ENCODE measurements around the gene FN1.
"Not testable (repeated sequence)": the region's sequence is repeated elsewhere in the genome, so short reads cannot be mapped to it uniquely, and the experiment has no call there.

Gene FN1

GRCh38 chr2:215361876-215362561, 73.8 kb downstream of the FN1 start:
- no peaks in the 10 kb centered on the region for H3K9me3 Mint-ChIP-seq
- H3K27me3 Mint-ChIP-seq: no peaks in the 10 kb centered on the region
- H3K36me3 Mint-ChIP-seq: peaks cover 23% of the 10 kb centered on the region
- H3K4me3 Mint-ChIP-seq: no peak overlapping the region
- no peaks in the 10 kb centered on the region for H3K4me1 Mint-ChIP-seq
- H3K27ac Mint-ChIP-seq: no peak overlapping the region

- H3K4me3 Mint-ChIP-seq: no peak overlapping the region
- no peak overlapping the region for H3K27ac Mint-ChIP-seq
- H3K27me3 Mint-ChIP-seq: no peaks in the 10 kb centered on the region
Observed at GRCh38 chr2:215361211-215361875, 74.5 kb downstream of the FN1 start.

GRCh38 chr2:215360596-215360995, 75.3 kb downstream of the FN1 start:
- no peaks in the 10 kb centered on the region for H3K9me3 Mint-ChIP-seq
- peaks cover 30% of the 10 kb centered on the region for H3K36me3 Mint-ChIP-seq
- no peaks in the 10 kb centered on the region for H3K4me1 Mint-ChIP-seq

More at GRCh38 chr2:215361211-215361875, 74.5 kb downstream of the FN1 start:
- Mint-ChIP-seq H3K36me3 (peaks cover 30% of the 10 kb centered on the region), H3K4me1 (no peaks in the 10 kb centered on the region), H3K9me3 (no peaks in the 10 kb centered on the region)

GRCh38 chr2:215360059-215360458, 75.8 kb downstream of the FN1 start:
- not testable (repeated sequence) for H3K9me3 Mint-ChIP-seq, H3K27ac Mint-ChIP-seq, H3K4me3 Mint-ChIP-seq, H3K27me3 Mint-ChIP-seq, H3K4me1 Mint-ChIP-seq
- peaks cover 31% of the 10 kb centered on the region for H3K36me3 Mint-ChIP-seq

More at GRCh38 chr2:215360596-215360995, 75.3 kb downstream of the FN1 start:
- H3K27ac Mint-ChIP-seq: no peak overlapping the region
- H3K27me3 Mint-ChIP-seq: no peaks in the 10 kb centered on the region
- no peak overlapping the region for H3K4me3 Mint-ChIP-seq

- Mint-ChIP-seq H3K27ac (no peak overlapping the region), H3K9me3 (no peaks in the 10 kb centered on the region), H3K27me3 (no peaks in the 10 kb centered on the region), H3K4me3 (no peak overlapping the region), H3K36me3 (peaks cover 32% of the 10 kb centered on the region), H3K4me1 (no peaks in the 10 kb centered on the region)
Observed at GRCh38 chr2:215359576-215359922, 76.3 kb downstream of the FN1 start.

- Mint-ChIP-seq H3K36me3 (peaks cover 33% of the 10 kb centered on the region), H3K9me3 (no peaks in the 10 kb centered on the region), H3K27me3 (no peaks in the 10 kb centered on the region), H3K27ac (no peak overlapping the region), H3K4me3 (no peak overlapping the region), H3K4me1 (no peaks in the 10 kb centered on the region)
Observed at GRCh38 chr2:215358891-215359575, 76.8 kb downstream of the FN1 start.

GRCh38 chr2:215358312-215358845, 77.5 kb downstream of the FN1 start:
- no peaks in the 10 kb centered on the region for H3K9me3 Mint-ChIP-seq
- H3K4me3 Mint-ChIP-seq: no peak overlapping the region
- H3K27ac Mint-ChIP-seq: no peak overlapping the region
- no peaks in the 10 kb centered on the region for H3K4me1 Mint-ChIP-seq
- no peaks in the 10 kb centered on the region for H3K27me3 Mint-ChIP-seq
- H3K36me3 Mint-ChIP-seq: peaks cover 30% of the 10 kb centered on the region

GRCh38 chr2:215357660-215358059, 78.2 kb downstream of the FN1 start:
- Mint-ChIP-seq H3K27me3 (no peaks in the 10 kb centered on the region), H3K9me3 (no peaks in the 10 kb centered on the region), H3K27ac (no peak overlapping the region), H3K36me3 (peaks cover 33% of the 10 kb centered on the region), H3K4me3 (no peak overlapping the region), H3K4me1 (no peaks in the 10 kb centered on the region)

GRCh38 chr2:215356948-215357461, 78.9 kb downstream of the FN1 start:
- Mint-ChIP-seq H3K4me1 (no peaks in the 10 kb centered on the region), H3K27me3 (no peaks in the 10 kb centered on the region), H3K36me3 (peaks cover 30% of the 10 kb centered on the region), H3K9me3 (no peaks in the 10 kb centered on the region), H3K4me3 (no peak overlapping the region), H3K27ac (no peak overlapping the region)

GRCh38 chr2:215356334-215356947, 79.4 kb downstream of the FN1 start:
- H3K9me3 Mint-ChIP-seq: no peaks in the 10 kb centered on the region
- no peaks in the 10 kb centered on the region for H3K4me1 Mint-ChIP-seq
- peak overlapping the region; percentile 43 for H3K27ac Mint-ChIP-seq
- H3K36me3 Mint-ChIP-seq: peaks cover 34% of the 10 kb centered on the region
- no peak overlapping the region for H3K4me3 Mint-ChIP-seq
- no peaks in the 10 kb centered on the region for H3K27me3 Mint-ChIP-seq

- H3K36me3 Mint-ChIP-seq: peaks cover 33% of the 10 kb centered on the region
- no peaks in the 10 kb centered on the region for H3K9me3 Mint-ChIP-seq
- H3K27ac Mint-ChIP-seq: no peak overlapping the region
- no peaks in the 10 kb centered on the region for H3K27me3 Mint-ChIP-seq
- H3K4me3 Mint-ChIP-seq: no peak overlapping the region
- no peaks in the 10 kb centered on the region for H3K4me1 Mint-ChIP-seq
Observed at GRCh38 chr2:215355801-215356200, 80.1 kb downstream of the FN1 start.

- Mint-ChIP-seq H3K36me3 (peaks cover 35% of the 10 kb centered on the region), H3K27ac (no peak overlapping the region), H3K27me3 (no peaks in the 10 kb centered on the region), H3K4me3 (no peak overlapping the region), H3K4me1 (no peaks in the 10 kb centered on the region), H3K9me3 (no peaks in the 10 kb centered on the region)
Observed at GRCh38 chr2:215354771-215355695, 80.8 kb downstream of the FN1 start.

GRCh38 chr2:215352602-215353001, 83.3 kb downstream of the FN1 start:
- no peak overlapping the region for H3K4me3 Mint-ChIP-seq
- H3K4me1 Mint-ChIP-seq: no peaks in the 10 kb centered on the region
- no peak overlapping the region for H3K27ac Mint-ChIP-seq
- no peaks in the 10 kb centered on the region for H3K27me3 Mint-ChIP-seq
- no peaks in the 10 kb centered on the region for H3K9me3 Mint-ChIP-seq
- peaks cover 42% of the 10 kb centered on the region for H3K36me3 Mint-ChIP-seq

GRCh38 chr2:215347878-215348277, 88.0 kb downstream of the FN1 start:
- no peaks in the 10 kb centered on the region for H3K9me3 Mint-ChIP-seq
- H3K27me3 Mint-ChIP-seq: no peaks in the 10 kb centered on the region
- peaks cover 32% of the 10 kb centered on the region for H3K36me3 Mint-ChIP-seq
- H3K27ac Mint-ChIP-seq: no peak overlapping the region
- no peaks in the 10 kb centered on the region for H3K4me1 Mint-ChIP-seq
- no peak overlapping the region for H3K4me3 Mint-ChIP-seq
